ENCODE data around the gene SIRT3. TPM values are rescaled to one million over a fixed set of nuclear protein-coding genes. Genes with fewer than 3 reads are reported as not detected.
A peak's percentile ranks its signal among the peaks of the same experiment; 100 is the strongest.

The SIRT3 gene
- total RNA-seq, 1 experiment from 2014 or later, result 13.9 TPM

DNA sequence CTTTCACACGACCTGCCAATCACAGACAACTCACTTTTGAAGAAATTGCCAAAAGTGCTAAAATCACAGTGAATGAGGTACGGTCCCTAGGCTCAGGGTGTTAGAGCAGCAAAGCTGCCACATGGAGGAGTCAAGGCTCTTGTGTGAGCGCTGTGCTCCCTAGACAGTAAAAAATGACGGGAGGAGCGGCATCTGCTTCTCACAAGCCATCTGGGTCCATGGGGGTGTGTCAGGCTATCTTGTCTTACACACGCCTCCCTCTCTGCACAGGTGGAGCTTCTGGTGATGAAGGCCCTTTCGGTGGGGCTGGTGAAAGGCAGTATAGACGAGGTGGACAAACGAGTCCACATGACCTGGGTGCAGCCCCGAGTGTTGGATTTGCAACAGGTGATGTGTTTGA is 15.4 kb upstream of the SIRT3 start:
- no peak overlapping the region for H3K27ac Mint-ChIP-seq
- H3K27me3 Mint-ChIP-seq (ENCODE audit: low read depth), result no peaks in the 10 kb centered on the region; the same call in 1 of the 2 replicates
- Histone ChIP-seq H2BK5ac (ENCODE audit: insufficient read length, low read length) (no peak overlapping the region), H4K5ac (ENCODE audit: insufficient read length, low read depth, low read length) (no peak overlapping the region), H3K27ac (ENCODE audit: insufficient read length, low read depth, low read length) (no peak overlapping the region), H3K4me2 (ENCODE audit: insufficient read depth, insufficient read length, low read length) (no peak overlapping the region), H3K79me1 (ENCODE audit: insufficient read depth, low read depth, low read length, poor library complexity, severe bottlenecking) (no peaks in the 10 kb centered on the region), H3K23ac (ENCODE audit: insufficient read length, low read depth, low read length) (no peak overlapping the region), H2AFZ (ENCODE audit: low read length) (no peak overlapping the region), H4K91ac (ENCODE audit: insufficient read length, low read depth, low read length) (no peak overlapping the region), H3T11ph (ENCODE audit: low read length) (no peak overlapping the region), H4K8ac (replicated peaks; ENCODE audit: insufficient read length, low read depth, low read length) (no peak overlapping the region), H3K23me2 (ENCODE audit: insufficient read length, low read depth, low read length, poor library complexity, severe bottlenecking) (no peaks in the 10 kb centered on the region), H3K9me3 (ENCODE audit: control insufficient read depth, low read depth, low read length) (no peaks in the 10 kb centered on the region), H3K14ac (ENCODE audit: insufficient read depth, low read length) (no peak overlapping the region), H3K56ac (ENCODE audit: insufficient read length, low read depth, low read length) (no peak overlapping the region), H3K9ac (ENCODE audit: extremely low read depth, insufficient read length, low read length) (no peak overlapping the region), H3K27me3 (ENCODE audit: insufficient read depth, low read length) (no peaks in the 10 kb centered on the region), H3K4ac (ENCODE audit: low read depth, low read length) (no peak overlapping the region), H2AK5ac (ENCODE audit: insufficient read length, low read length) (no peak overlapping the region), H2BK20ac (ENCODE audit: low read depth, low read length, poor library complexity, severe bottlenecking) (no peak overlapping the region), H2BK12ac (ENCODE audit: insufficient read length, low read depth, low read length) (no peak overlapping the region), H4K20me1 (ENCODE audit: control insufficient read depth, insufficient read depth, insufficient read length) (no peaks in the 10 kb centered on the region), H2BK120ac (ENCODE audit: low read depth, low read length, poor library complexity, severe bottlenecking) (no peak overlapping the region), H2BK15ac (ENCODE audit: low read depth, low read length) (no peak overlapping the region), H3K79me2 (ENCODE audit: insufficient read depth, low read length) (no peaks in the 10 kb centered on the region), H3K4me1 (ENCODE audit: insufficient read depth, low read length) (no peaks in the 10 kb centered on the region), H3K18ac (ENCODE audit: insufficient read length, low read depth, low read length) (no peak overlapping the region)
- no peak overlapping the region for H3K4me3 Mint-ChIP-seq
- TF ChIP-seq, protein P1, sequence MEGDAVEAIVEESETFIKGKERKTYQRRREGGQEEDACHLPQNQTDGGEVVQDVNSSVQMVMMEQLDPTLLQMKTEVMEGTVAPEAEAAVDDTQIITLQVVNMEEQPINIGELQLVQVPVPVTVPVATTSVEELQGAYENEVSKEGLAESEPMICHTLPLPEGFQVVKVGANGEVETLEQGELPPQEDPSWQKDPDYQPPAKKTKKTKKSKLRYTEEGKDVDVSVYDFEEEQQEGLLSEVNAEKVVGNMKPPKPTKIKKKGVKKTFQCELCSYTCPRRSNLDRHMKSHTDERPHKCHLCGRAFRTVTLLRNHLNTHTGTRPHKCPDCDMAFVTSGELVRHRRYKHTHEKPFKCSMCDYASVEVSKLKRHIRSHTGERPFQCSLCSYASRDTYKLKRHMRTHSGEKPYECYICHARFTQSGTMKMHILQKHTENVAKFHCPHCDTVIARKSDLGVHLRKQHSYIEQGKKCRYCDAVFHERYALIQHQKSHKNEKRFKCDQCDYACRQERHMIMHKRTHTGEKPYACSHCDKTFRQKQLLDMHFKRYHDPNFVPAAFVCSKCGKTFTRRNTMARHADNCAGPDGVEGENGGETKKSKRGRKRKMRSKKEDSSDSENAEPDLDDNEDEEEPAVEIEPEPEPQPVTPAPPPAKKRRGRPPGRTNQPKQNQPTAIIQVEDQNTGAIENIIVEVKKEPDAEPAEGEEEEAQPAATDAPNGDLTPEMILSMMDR (conservative IDR thresholded peaks at IDR 0.05), result peak; percentile 13; the same call in 2 of the 3 replicates
- H3K36me3 Mint-ChIP-seq (ENCODE audit: insufficient read depth in 1 of 3, low read depth in 3 of 3), result peaks cover 40 to 62% (median 47%) of the 10 kb centered on the region in 3 experiments
- WGBS (ENCODE audit: extremely low coverage, insufficient read length, low lambda C conversion rate), result no CpG with 5 or more reads among the region's 10 CpGs
- DNase-seq, result no peak
- H3K4me1 Mint-ChIP-seq, result peaks cover 0 to 5% of the 10 kb centered on the region in 2 experiments; a peak in 2 of 4 replicates
- H3K9me3 Mint-ChIP-seq, result no peaks in the 10 kb centered on the region; a peak in 1 of 5 replicates

Measured in H9 (cell line).